CD14-positive monocyte (primary cell): ENCODE results near the gene HNRNPA2B1. TPM values are rescaled to one million over a fixed set of nuclear protein-coding genes. Genes with fewer than 3 reads are reported as not detected.
"Not testable (repeated sequence)": the region's sequence is repeated elsewhere in the genome, so short reads cannot be mapped to it uniquely, and the experiment has no call there.

Source experiments
- DNase-seq, 3 donors: peaks; one replicate each; pipeline ENCODE4 v3.0.0-alpha.2; 2011 to 2022
- H2AFZ ChIP-seq: 2 replicates; pipeline ENCODE4 v1.6.0; 2012; ENCODE audit warnings: mild to moderate bottlenecking, low read depth, low read length, inconsistent platforms; ENCODE audit not compliant: insufficient read depth, poor library complexity, severe bottlenecking
- H3K27ac ChIP-seq, 2 donors: 1 replicate in 1 of 2; 2 replicates in 1 of 2; pipeline ENCODE4 v1.5.1; 2012 to 2013; ENCODE audit warnings: low read length in 2 of 2, control low read depth in 1 of 2, inconsistent platforms in 1 of 2, low read depth in 1 of 2, mild to moderate bottlenecking in 1 of 2
- H3K27me3 ChIP-seq, 2 donors: one replicate each; pipeline versions ENCODE4 v1.6.0 to v1.6.1; 2011 to 2013; ENCODE audit warnings: low read length in 2 of 2; ENCODE audit not compliant: control insufficient read depth in 2 of 2, insufficient read depth in 2 of 2
- H3K36me3 ChIP-seq, 2 donors: replicated peaks in 1 of 2; 1 replicate in 1 of 2; 2 replicates in 1 of 2; pipeline versions ENCODE4 v1.5.1 to v1.6.1; 2012 to 2013; ENCODE audit warnings: low read length in 2 of 2, control low read depth in 1 of 2, inconsistent platforms in 1 of 2, mild to moderate bottlenecking in 1 of 2; ENCODE audit not compliant: insufficient read depth in 2 of 2, control insufficient read depth in 1 of 2
- H3K4me1 ChIP-seq, 2 donors: 1 replicate in 1 of 2; 2 replicates in 1 of 2; pipeline versions ENCODE4 v1.5.1 to v1.6.1; 2012 to 2013; ENCODE audit warnings: low read length in 2 of 2, control low read depth in 1 of 2, inconsistent platforms in 1 of 2, mild to moderate bottlenecking in 1 of 2, moderate library complexity in 1 of 2; ENCODE audit not compliant: insufficient read depth in 2 of 2, control insufficient read depth in 1 of 2
- H3K4me2 ChIP-seq: replicated peaks from 2 replicates; pipeline ENCODE3; 2012; ENCODE audit warnings: low read length, moderate library complexity, mild to moderate bottlenecking; ENCODE audit not compliant: poor library complexity, severe bottlenecking; ENCODE audit errors: extremely low read depth
- H3K4me3 ChIP-seq, 3 experiments: fragments of 200-600 bp in 1 of 3; sonication (generic) in 1 of 3; replicated peaks in 1 of 3; 1 replicate in 2 of 3; 2 replicates in 1 of 3; pipeline ENCODE4 v1.5.1; 2011 to 2013; ENCODE audit warnings: low read length in 3 of 3, mild to moderate bottlenecking in 3 of 3, control low read depth in 2 of 3, low read depth in 2 of 3, inconsistent platforms in 1 of 3, moderate library complexity in 1 of 3
- H3K79me2 ChIP-seq: 2 replicates; pipeline ENCODE4 v1.6.0; 2012; ENCODE audit warnings: mild to moderate bottlenecking, control low read depth, inconsistent platforms, low read length, moderate library complexity; ENCODE audit not compliant: insufficient read depth
- H3K9ac ChIP-seq: 2 replicates; pipeline ENCODE4 v1.6.0; 2017; ENCODE audit warnings: low read length, mild to moderate bottlenecking; ENCODE audit not compliant: insufficient read depth, poor library complexity, severe bottlenecking
- H3K9me3 ChIP-seq, 2 donors: replicated peaks in 1 of 2; 1 replicate in 1 of 2; 2 replicates in 1 of 2; pipeline versions ENCODE4 v1.5.1 to v1.6.1; 2012 to 2013; ENCODE audit warnings: low read length in 2 of 2, control low read depth in 1 of 2; ENCODE audit not compliant: control insufficient read depth in 1 of 2, insufficient read depth in 1 of 2
- H4K20me1 ChIP-seq: 2 replicates; pipeline ENCODE4 v1.6.0; 2012; ENCODE audit warnings: mild to moderate bottlenecking, low read length, control low read depth, moderate library complexity; ENCODE audit not compliant: insufficient read depth
- H3K27ac Mint-ChIP-seq, 7 donors: one replicate each; pipeline ENCODE4 v1.8.0; 2020; ENCODE audit warnings: mild to moderate bottlenecking in 7 of 7, mixed read lengths in 7 of 7, moderate library complexity in 6 of 7, inconsistent platforms in 2 of 7
- H3K27me3 Mint-ChIP-seq, 3 donors: one replicate each; pipeline ENCODE4 v1.8.0; 2021 to 2022; ENCODE audit warnings: low read depth in 3 of 3, mild to moderate bottlenecking in 3 of 3, mixed read lengths in 3 of 3, moderate library complexity in 3 of 3, inconsistent platforms in 1 of 3
- H3K36me3 Mint-ChIP-seq, 2 donors: one replicate each; pipeline ENCODE4 v1.8.0; 2020; ENCODE audit warnings: mixed read lengths in 2 of 2, inconsistent platforms in 1 of 2, mild to moderate bottlenecking in 1 of 2
- H3K4me1 Mint-ChIP-seq: one replicate; pipeline ENCODE4 v1.8.0; 2020; ENCODE audit warnings: mild to moderate bottlenecking, mixed read lengths
- H3K4me3 Mint-ChIP-seq, 2 donors: one replicate each; pipeline ENCODE4 v1.8.0; 2020; ENCODE audit warnings: mild to moderate bottlenecking in 2 of 2, mixed read lengths in 2 of 2, moderate library complexity in 1 of 2
- H3K9me3 Mint-ChIP-seq, 7 donors: one replicate each; pipeline ENCODE4 v1.8.0; 2020 to 2022; ENCODE audit warnings: mixed read lengths in 7 of 7, mild to moderate bottlenecking in 6 of 7, moderate library complexity in 6 of 7, inconsistent platforms in 2 of 7
- CTCF ChIP-seq: fragments of 200-600 bp; IDR thresholded peaks from one replicate; pipeline ENCODE4 v1.8.0; 2022; ENCODE audit warnings: antibody characterized with exemption, mild to moderate bottlenecking
- WGBS: methylation state at CpG from one replicate; pipeline ENCODE4 v1.1.5; 2013; ENCODE audit warnings: missing lambda C conversion rate; ENCODE audit not compliant: insufficient coverage; 5-methylcytosine and 5-hydroxymethylcytosine counted together
- intact Hi-C, 2 donors: fragments of 100-400 bp; cut with micrococcal nuclease; formaldehyde crosslinking; loops; one replicate each; pipeline versions ENCODE4 v1.15.0 to v1.15.1; 2023
- polyA plus RNA-seq, 3 donors: library from polyadenylated mRNA; depleted of rRNA in 1 of 3; unstranded in 2 of 3; stranded (reverse) in 1 of 3; fragments of 300-500 nt in 2 of 3; fragments of >200 nt in 1 of 3; fragmentation: Illumina TruSeq in 2 of 3; gene quantifications; 1 replicate in 2 of 3; 2 replicates in 1 of 3; pipeline ENCODE4 v1.2.3, GENCODE V29; 2012 to 2021

Gene HNRNPA2B1
- polyA plus RNA-seq, 3 donors, result 249 to 391 (median 269) TPM

GRCh38 chr7:26195182-26195581 lies 5.4 kb downstream of the HNRNPA2B1 start:
- DNase-seq, result no peak
- no peak overlapping the region for H2AFZ ChIP-seq
- H3K36me3 ChIP-seq, result peaks cover 69 to 72% of the 10 kb centered on the region in 2 donors
- Mint-ChIP-seq H3K9me3 (peaks cover 0 to 2% (median 0%) of the 10 kb centered on the region in 7 donors), H3K36me3 (peaks cover 80 to 83% of the 10 kb centered on the region in 2 donors), H3K27ac (peak overlapping the region in 1 of 7 donors; percentile 15), H3K4me1 (peaks cover 54% of the 10 kb centered on the region), H3K4me3 (no peak overlapping the region), H3K27me3 (peaks cover 0 to 4% (median 0%) of the 10 kb centered on the region in 3 donors)
- H4K20me1 ChIP-seq, result peaks cover 100% of the 10 kb centered on the region
- H3K79me2 ChIP-seq, result peaks cover 100% of the 10 kb centered on the region
- no peak overlapping the region for H3K4me2 ChIP-seq
- no peak for TF ChIP-seq CTCF
- H3K27me3 ChIP-seq, result no peaks in the 10 kb centered on the region
- no peaks in the 10 kb centered on the region for H3K9me3 ChIP-seq
- no peak overlapping the region for H3K27ac ChIP-seq
- intact Hi-C loops, result loop anchor here (5.0 to 10.0 kb wide), 5 partner anchors 38 to 303 kb away; no protein-coding TSS in a partner anchor
- 80% methylated on average over 4 of the region's 5 CpGs for WGBS
- H3K4me3 ChIP-seq, result no peak overlapping the region
- no peak overlapping the region for H3K9ac ChIP-seq
- H3K4me1 ChIP-seq, result peaks cover 46 to 57% of the 10 kb centered on the region in 2 donors

- 80% methylated on average over 2 of the region's 11 CpGs for WGBS
- not testable (repeated sequence) for H3K4me2 ChIP-seq, H3K4me3 Mint-ChIP-seq, H3K27me3 ChIP-seq, H3K9me3 Mint-ChIP-seq, H3K27me3 Mint-ChIP-seq, H3K9ac ChIP-seq, H3K9me3 ChIP-seq, H3K4me3 ChIP-seq, H2AFZ ChIP-seq, DNase-seq, H3K27ac ChIP-seq
- Histone ChIP-seq H3K4me1 (peaks cover 46 to 57% of the 10 kb centered on the region in 2 donors), H4K20me1 (peaks cover 100% of the 10 kb centered on the region), H3K36me3 (peaks cover 73 to 76% of the 10 kb centered on the region in 2 donors), H3K79me2 (peaks cover 98% of the 10 kb centered on the region)
- peaks cover 82 to 86% of the 10 kb centered on the region in 2 donors for H3K36me3 Mint-ChIP-seq
- H3K27ac Mint-ChIP-seq, result peak overlapping the region in 4 of 7 donors; percentile 23 to 57 (median 50)
- intact Hi-C loops, result loop anchor here (5.0 to 10.0 kb wide), 6 partner anchors 37 to 302 kb away; no protein-coding TSS in a partner anchor
- H3K4me1 Mint-ChIP-seq, result peaks cover 54% of the 10 kb centered on the region
Observed at GRCh38 chr7:26194764-26195163, 5.8 kb downstream of the HNRNPA2B1 start.
